Panc1 (cell line): ENCODE data around the gene TLE3. TPM values are rescaled to one million over a fixed set of nuclear protein-coding genes. Genes with fewer than 3 reads are reported as not detected.

Source experiments
- ATAC-seq: fragments of 200-7000 bp; cut with Tn5 transposase; 2 replicates; pipeline ENCODE4 v1.9.1; 2020; ENCODE audit warnings: mild to moderate bottlenecking, moderate library complexity
- BruUV-seq: library from RNA; stranded (reverse); fragments of 400-500 nt; replicated peaks from 2 replicates; lab custom pipeline; 2021; lab: Mats Ljungman, UMichigan
- CTCF ChIA-PET: fragments of 300-600 bp; sonication (Branson Sonifier 250); formaldehyde crosslinking; loops from one replicate; lab custom pipeline; 2022; ENCODE audit warnings: antibody characterized with exemption; lab: Charles Lee
- POLR2A ChIA-PET: fragments of 300-600 bp; sonication (Branson Sonifier 250); formaldehyde crosslinking; loops from one replicate; lab custom pipeline; 2022; ENCODE audit warnings: antibody characterized with exemption; lab: Charles Lee
- DNase-seq: peaks from one replicate; pipeline ENCODE4 v3.0.0-alpha.2; 2010; ENCODE audit warnings: low read depth, low spot score
- H3K27ac ChIP-seq: 2 replicates; pipeline ENCODE4 v1.5.1; 2011; ENCODE audit warnings: mild to moderate bottlenecking, low read length, inconsistent platforms
- H3K27me3 ChIP-seq: fragments of 200-500 bp; sonication (Bioruptor generic); 2 replicates; pipeline ENCODE4 v1.6.0; 2014; ENCODE audit warnings: low read length, inconsistent platforms; ENCODE audit not compliant: control insufficient read depth, insufficient read depth
- H3K36me3 ChIP-seq: fragments of 200-500 bp; sonication (Bioruptor generic); 2 replicates; pipeline ENCODE4 v1.5.1; 2014; ENCODE audit warnings: inconsistent platforms, mild to moderate bottlenecking, low read length, moderate library complexity; ENCODE audit not compliant: control insufficient read depth, insufficient read depth
- H3K4me1 ChIP-seq: 2 replicates; pipeline ENCODE4 v1.5.1; 2011; ENCODE audit warnings: inconsistent platforms, mild to moderate bottlenecking, low read length, moderate library complexity; ENCODE audit not compliant: control insufficient read depth, insufficient read depth
- H3K4me3 ChIP-seq, 2 experiments: 2 replicates each; pipeline ENCODE4 v1.5.1; 2011 to 2012; ENCODE audit warnings: low read depth in 2 of 2, low read length in 2 of 2, mild to moderate bottlenecking in 2 of 2, inconsistent platforms in 1 of 2, moderate library complexity in 1 of 2
- H3K9me3 ChIP-seq: fragments of 200-500 bp; sonication (Bioruptor generic); 2 replicates; pipeline ENCODE4 v1.5.1; 2014; ENCODE audit warnings: low read depth, mild to moderate bottlenecking, inconsistent platforms, low read length, moderate library complexity; ENCODE audit not compliant: control insufficient read depth, insufficient read depth
- CTCF ChIP-seq: fragments of 450-650 bp; IDR thresholded peaks from 2 replicates; pipeline ENCODE4 v1.5.1; 2017; ENCODE audit warnings: mild to moderate bottlenecking
- POLR2AphosphoS5 ChIP-seq: IDR thresholded peaks from 2 replicates; pipeline ENCODE4 v1.6.1; 2012; ENCODE audit warnings: mild to moderate bottlenecking, low read depth, low read length, moderate library complexity
- REST ChIP-seq, 2 experiments: IDR thresholded peaks; 2 replicates each; pipeline ENCODE4 v1.6.1; 2011 to 2012; ENCODE audit warnings: low read depth in 2 of 2, control low read depth in 1 of 2, low read length in 1 of 2, mild to moderate bottlenecking in 1 of 2, moderate library complexity in 1 of 2; ENCODE audit not compliant: insufficient read depth in 1 of 2
- SIN3A ChIP-seq: IDR thresholded peaks from 2 replicates; pipeline ENCODE4 v1.6.1; 2012; ENCODE audit warnings: low read depth, mild to moderate bottlenecking, low read length, moderate library complexity, borderline replicate concordance; ENCODE audit not compliant: insufficient read depth
- TCF7L2 ChIP-seq: IDR thresholded peaks from 2 replicates; pipeline ENCODE4 v1.6.1; 2011; ENCODE audit warnings: mild to moderate bottlenecking, low read depth, low read length, inconsistent platforms
- in situ Hi-C: cut with HindIII; loops from 2 replicates; pipeline ENCODE4 v1.10.0; 2016; ENCODE audit warnings: low sequenced_read_pairs, low pct_unique_long_range_greater_than_20kb
- intact Hi-C: fragments of 100-400 bp; cut with micrococcal nuclease; formaldehyde crosslinking; loops from one replicate; pipeline ENCODE4 v1.10.0; 2022; ENCODE audit not compliant: unreplicated experiment
- total RNA-seq: library from RNA; stranded (reverse); gene quantifications from one replicate; pipeline ENCODE4 v1.2.1, GENCODE V29; 2021; ENCODE audit not compliant: unreplicated experiment

Gene TLE3
- total RNA-seq, 1 experiment from 2014 or later: 132 TPM

- CTCF ChIA-PET: no interaction called here
Observed at GRCh38 chr15:70080347-70080746, 17.4 kb downstream of the TLE3 start.

GRCh38 chr15:70079888-70080287 lies 17.8 kb downstream of the TLE3 start:
- no peak for TF ChIP-seq TCF7L2
- no peak for TF ChIP-seq POLR2AphosphoS5
- no peak for TF ChIP-seq CTCF
- TF ChIP-seq SIN3A: no peak
- TF ChIP-seq REST (IDR thresholded peaks at IDR 0.05; ENCODE audit: insufficient read depth in 1 of 2, low read depth in 2 of 2, low read length in 1 of 2): no peak
- Histone ChIP-seq H3K4me3 (no peak overlapping the region), H3K36me3 (peaks cover 24% of the 10 kb centered on the region), H3K27ac (no peak overlapping the region), H3K4me1 (peaks cover 9% of the 10 kb centered on the region; the same call in 1 of the 2 replicates), H3K9me3 (no peaks in the 10 kb centered on the region), H3K27me3 (no peaks in the 10 kb centered on the region)
- ChIA-PET POLR2A (interaction anchor here (0.6 kb wide), 2 partner anchors 33 to 117 kb away, joined by 3 to 7 read pairs; no protein-coding TSS in a partner anchor), CTCF (no interaction called here)
- in situ Hi-C loops: no loop called here
- ATAC-seq (no peak), DNase-seq (no peak)
- intact Hi-C loops: no loop called here
- BruUV-seq: no TSS peak

More at GRCh38 chr15:70080347-70080746, 17.4 kb downstream of the TLE3 start:
- ATAC-seq (no peak), DNase-seq (no peak)
- in situ Hi-C loops: no loop called here
- POLR2A ChIA-PET: no interaction called here
- peaks cover 20% of the 10 kb centered on the region for H3K36me3 ChIP-seq
- no TSS peak for BruUV-seq
- TF ChIP-seq REST (IDR thresholded peaks at IDR 0.05; ENCODE audit: insufficient read depth in 1 of 2, low read depth in 2 of 2, low read length in 1 of 2) (no peak), CTCF (no peak), POLR2AphosphoS5 (no peak), SIN3A (no peak), TCF7L2 (no peak)
- H3K4me1 ChIP-seq: peaks cover 9% of the 10 kb centered on the region; the same call in 1 of the 2 replicates
- no peak overlapping the region for H3K27ac ChIP-seq
- intact Hi-C loops: no loop called here
- no peak overlapping the region for H3K4me3 ChIP-seq
- H3K27me3 ChIP-seq: no peaks in the 10 kb centered on the region
- H3K9me3 ChIP-seq: no peaks in the 10 kb centered on the region
